Brain microvascular endothelial cell (primary cell): ENCODE data around the gene HS6ST3.

Experiments
- DNase-seq: peaks from one replicate; pipeline ENCODE4 v3.0.0-alpha.2; 2020
- H3K27ac ChIP-seq: fragments of 250-450 bp; sonication (Bioruptor Pico); 2 replicates; pipeline ENCODE4 v1.5.1; 2020; ENCODE audit warnings: mild to moderate bottlenecking, moderate library complexity
- H3K27me3 ChIP-seq: fragments of 250-450 bp; sonication (Bioruptor Pico); replicated peaks from 2 replicates; pipeline ENCODE4 v1.5.1; 2020; ENCODE audit warnings: mild to moderate bottlenecking
- H3K36me3 ChIP-seq: fragments of 250-450 bp; sonication (Bioruptor Pico); replicated peaks from 2 replicates; pipeline ENCODE4 v1.5.1; 2020; ENCODE audit warnings: mild to moderate bottlenecking
- H3K4me3 ChIP-seq: 2 replicates; pipeline ENCODE4 v1.5.1; 2011; ENCODE audit warnings: low read depth, mild to moderate bottlenecking, control low read depth, low read length, moderate library complexity
- CTCF ChIP-seq: IDR thresholded peaks from 2 replicates; pipeline ENCODE4 v1.5.1; 2011; ENCODE audit warnings: low read depth, mild to moderate bottlenecking, moderate library complexity, low read length, control low read depth, inconsistent platforms; ENCODE audit errors: missing control alignments
- in situ Hi-C: cut with HindIII; loops from 2 replicates; pipeline ENCODE4 v1.10.0; 2017; ENCODE audit warnings: low sequenced_read_pairs, low pct_ligation_motif_present

The HS6ST3 gene

GRCh38 chr13:96159725-96160124, 69.8 kb downstream of the HS6ST3 start:
- H3K4me3 ChIP-seq = no peak overlapping the region
- no peak for TF ChIP-seq CTCF
- no peak for DNase-seq
- no peak overlapping the region for H3K27ac ChIP-seq
- H3K36me3 ChIP-seq = no peaks in the 10 kb centered on the region
- in situ Hi-C loops = no loop called here
- no peaks in the 10 kb centered on the region for H3K27me3 ChIP-seq

DNA sequence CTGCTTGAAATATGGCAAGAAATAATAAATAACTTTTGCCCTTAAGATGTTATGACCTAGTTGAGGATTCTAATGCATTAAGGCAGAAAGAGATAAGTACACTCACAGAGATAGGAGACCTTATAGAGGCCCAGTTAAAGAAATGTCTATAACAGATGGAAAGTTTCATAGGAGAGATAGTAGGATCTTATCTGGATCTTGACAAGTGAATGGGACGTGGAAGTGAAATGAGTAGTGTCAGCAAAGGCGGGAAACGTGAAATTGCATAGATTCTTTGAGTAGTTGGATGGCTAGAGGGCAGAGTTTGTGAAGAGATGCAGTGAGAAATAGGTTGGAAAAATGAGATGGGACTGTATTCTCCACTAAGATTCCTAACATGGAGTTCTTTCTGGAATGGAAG, 71.2 kb downstream of the HS6ST3 start:
- DNase-seq = no peak
- Histone ChIP-seq H3K4me3 (no peak overlapping the region), H3K27ac (no peak overlapping the region), H3K36me3 (no peaks in the 10 kb centered on the region), H3K27me3 (no peaks in the 10 kb centered on the region)
- in situ Hi-C loops = no loop called here
- TF ChIP-seq CTCF = no peak

GRCh38 chr13:96165840-96166239, 75.9 kb downstream of the HS6ST3 start:
- H3K27ac ChIP-seq = no peak overlapping the region
- no peaks in the 10 kb centered on the region for H3K36me3 ChIP-seq
- no peak for TF ChIP-seq CTCF
- in situ Hi-C loops = no loop called here
- no peaks in the 10 kb centered on the region for H3K27me3 ChIP-seq
- no peak overlapping the region for H3K4me3 ChIP-seq
- no peak for DNase-seq

GRCh38 chr13:96172066-96172465, 82.2 kb downstream of the HS6ST3 start:
- Histone ChIP-seq H3K27ac (no peak overlapping the region), H3K4me3 (no peak overlapping the region), H3K27me3 (no peaks in the 10 kb centered on the region), H3K36me3 (no peaks in the 10 kb centered on the region)
- in situ Hi-C loops = no loop called here
- no peak for TF ChIP-seq CTCF
- no peak for DNase-seq

GRCh38 chr13:96178759-96179158, 88.9 kb downstream of the HS6ST3 start:
- in situ Hi-C loops = no loop called here
- Histone ChIP-seq H3K27ac (no peak overlapping the region), H3K4me3 (no peak overlapping the region), H3K27me3 (no peaks in the 10 kb centered on the region), H3K36me3 (no peaks in the 10 kb centered on the region)
- DNase-seq = no peak
- TF ChIP-seq CTCF = no peak

GRCh38 chr13:96179309-96179708, 89.4 kb downstream of the HS6ST3 start:
- in situ Hi-C loops = no loop called here
- no peak for TF ChIP-seq CTCF
- H3K4me3 ChIP-seq = no peak overlapping the region
- DNase-seq = no peak
- H3K27me3 ChIP-seq = no peaks in the 10 kb centered on the region
- H3K27ac ChIP-seq = no peak overlapping the region
- H3K36me3 ChIP-seq = no peaks in the 10 kb centered on the region
